ENCODE data around the gene DYNLL2. TPM values are rescaled to one million over a fixed set of nuclear protein-coding genes. Genes with fewer than 3 reads are reported as not detected.
"Not testable (repeated sequence)": the region's sequence is repeated elsewhere in the genome, so short reads cannot be mapped to it uniquely, and the experiment has no call there.

The DYNLL2 gene
- total and polyA plus RNA-seq, 2 experiments from 2014 or later, result 1.5 to 11.3 TPM

GRCh38 chr17:58120195-58120822 lies 37.1 kb downstream of the DYNLL2 start:
- DNase-seq, result peak; percentile 66
- H2AFZ ChIP-seq, result no peak overlapping the region
- in situ Hi-C loops (cut with MboI), result no loop called here
- TF ChIP-seq EZH2 (IDR thresholded peaks at IDR 0.05; ENCODE audit: insufficient read depth, poor library complexity, severe bottlenecking) (no peak), EZH2phosphoT487 (IDR thresholded peaks at IDR 0.05; ENCODE audit: insufficient read depth, low read depth) (no peak)
- WGBS, 2 experiments (ENCODE audit: low coverage in 1 of 2, low lambda C conversion rate in 2 of 2, missing lambda C conversion rate in 2 of 2), result 17 to 29% methylated on average over 7 of the region's 7 CpGs
- no peaks in the 10 kb centered on the region for H3K27me3 ChIP-seq (replicated peaks; ENCODE audit: insufficient read depth)
- H3F3A ChIP-seq (ENCODE audit: insufficient read depth), result no peaks in the 10 kb centered on the region
- H3K9ac ChIP-seq, result no peak overlapping the region
- no peaks in the 10 kb centered on the region for H3K36me3 ChIP-seq (ENCODE audit: low read depth)
- H3K9me3 ChIP-seq (ENCODE audit: low read depth), result no peaks in the 10 kb centered on the region
- no peaks in the 10 kb centered on the region for H4K20me1 ChIP-seq (ENCODE audit: insufficient read depth)
- H3K9me2 ChIP-seq (ENCODE audit: insufficient read depth), result no peaks in the 10 kb centered on the region
- H3K4me3 ChIP-seq, result no peak overlapping the region
- H3K27ac ChIP-seq, result no peak overlapping the region
- H3K4me1 ChIP-seq (ENCODE audit: insufficient read depth), result no peaks in the 10 kb centered on the region
- no peak overlapping the region for H3K4me2 ChIP-seq (ENCODE audit: unreplicated experiment)
- no peaks in the 10 kb centered on the region for H3K79me2 ChIP-seq (ENCODE audit: insufficient read depth)

- no peaks in the 10 kb centered on the region for H4K20me1 ChIP-seq (ENCODE audit: insufficient read depth)
- no peaks in the 10 kb centered on the region for H3K4me1 ChIP-seq (ENCODE audit: insufficient read depth)
- H3K9me3 ChIP-seq (ENCODE audit: low read depth), result no peaks in the 10 kb centered on the region
- no peak overlapping the region for H3K9ac ChIP-seq
- H3K9me2 ChIP-seq (ENCODE audit: insufficient read depth), result no peaks in the 10 kb centered on the region
- H3K4me3 ChIP-seq, result no peak overlapping the region
- WGBS, 2 experiments (ENCODE audit: low coverage in 1 of 2, low lambda C conversion rate in 2 of 2, missing lambda C conversion rate in 2 of 2), result 33 to 40% methylated on average over 5 of the region's 5 CpGs
- peak; percentile 46 for DNase-seq
- no peaks in the 10 kb centered on the region for H3F3A ChIP-seq (ENCODE audit: insufficient read depth)
- H3K27me3 ChIP-seq (replicated peaks; ENCODE audit: insufficient read depth), result no peaks in the 10 kb centered on the region
- in situ Hi-C loops (cut with MboI), result no loop called here
- H2AFZ ChIP-seq, result no peak overlapping the region
- H3K27ac ChIP-seq, result no peak overlapping the region
- no peaks in the 10 kb centered on the region for H3K36me3 ChIP-seq (ENCODE audit: low read depth)
- H3K79me2 ChIP-seq (ENCODE audit: insufficient read depth), result no peaks in the 10 kb centered on the region
- TF ChIP-seq EZH2 (IDR thresholded peaks at IDR 0.05; ENCODE audit: insufficient read depth, poor library complexity, severe bottlenecking), result no peak
- no peak for TF ChIP-seq EZH2phosphoT487 (IDR thresholded peaks at IDR 0.05; ENCODE audit: insufficient read depth, low read depth)
- no peak overlapping the region for H3K4me2 ChIP-seq (ENCODE audit: unreplicated experiment)
Measured at GRCh38 chr17:58121925-58122324, 38.7 kb downstream of the DYNLL2 start.

GRCh38 chr17:58127846-58128245 lies 44.6 kb downstream of the DYNLL2 start:
- H3K79me2 ChIP-seq (ENCODE audit: insufficient read depth), result no peaks in the 10 kb centered on the region
- no peaks in the 10 kb centered on the region for H3K4me1 ChIP-seq (ENCODE audit: insufficient read depth)
- H3F3A ChIP-seq (ENCODE audit: insufficient read depth), result no peaks in the 10 kb centered on the region
- peaks cover 7% of the 10 kb centered on the region; the same call in 1 of the 2 replicates for H3K27me3 ChIP-seq (replicated peaks; ENCODE audit: insufficient read depth)
- H2AFZ ChIP-seq, result no peak overlapping the region
- no peak overlapping the region for H3K4me2 ChIP-seq (ENCODE audit: unreplicated experiment)
- no peak overlapping the region for H3K9ac ChIP-seq
- TF ChIP-seq EZH2phosphoT487 (IDR thresholded peaks at IDR 0.05; ENCODE audit: insufficient read depth, low read depth), result no peak
- no peak for TF ChIP-seq EZH2 (IDR thresholded peaks at IDR 0.05; ENCODE audit: insufficient read depth, poor library complexity, severe bottlenecking)
- H3K9me2 ChIP-seq (ENCODE audit: insufficient read depth), result no peaks in the 10 kb centered on the region
- no peaks in the 10 kb centered on the region for H3K36me3 ChIP-seq (ENCODE audit: low read depth)
- no peak for DNase-seq
- 0% methylated on average over 1 of the region's 1 CpG for WGBS, 2 experiments (ENCODE audit: low coverage in 1 of 2, low lambda C conversion rate in 2 of 2, missing lambda C conversion rate in 2 of 2)
- H3K4me3 ChIP-seq, result no peak overlapping the region
- no peaks in the 10 kb centered on the region for H4K20me1 ChIP-seq (ENCODE audit: insufficient read depth)
- in situ Hi-C loops (cut with MboI), result no loop called here
- no peak overlapping the region for H3K27ac ChIP-seq
- H3K9me3 ChIP-seq (ENCODE audit: low read depth), result no peaks in the 10 kb centered on the region

GRCh38 chr17:58132697-58133096 lies 49.5 kb downstream of the DYNLL2 start:
- H3K9me2 ChIP-seq (ENCODE audit: insufficient read depth); H3K4me3 ChIP-seq; H3K27ac ChIP-seq; H3K9ac ChIP-seq; H3K36me3 ChIP-seq (ENCODE audit: low read depth); H2AFZ ChIP-seq; DNase-seq; H3K4me1 ChIP-seq (ENCODE audit: insufficient read depth); H3F3A ChIP-seq (ENCODE audit: insufficient read depth); H3K4me2 ChIP-seq (ENCODE audit: unreplicated experiment); H4K20me1 ChIP-seq (ENCODE audit: insufficient read depth); H3K9me3 ChIP-seq (ENCODE audit: low read depth); in situ Hi-C loops (cut with MboI); H3K79me2 ChIP-seq (ENCODE audit: insufficient read depth): not testable (repeated sequence)
- H3K27me3 ChIP-seq (replicated peaks; ENCODE audit: insufficient read depth), result peaks cover 12% of the 10 kb centered on the region; the same call in 1 of the 2 replicates
- 55 to 71% methylated on average over 5 of the region's 5 CpGs for WGBS, 2 experiments (ENCODE audit: low coverage in 1 of 2, low lambda C conversion rate in 2 of 2, missing lambda C conversion rate in 2 of 2)

Measured in GM23248 (cell line).